Measurements from ENCODE around the gene OR7D4.
"Not testable (repeated sequence)": the region's sequence is repeated elsewhere in the genome, so short reads cannot be mapped to it uniquely, and the experiment has no call there.

OR7D4 gene

DNA sequence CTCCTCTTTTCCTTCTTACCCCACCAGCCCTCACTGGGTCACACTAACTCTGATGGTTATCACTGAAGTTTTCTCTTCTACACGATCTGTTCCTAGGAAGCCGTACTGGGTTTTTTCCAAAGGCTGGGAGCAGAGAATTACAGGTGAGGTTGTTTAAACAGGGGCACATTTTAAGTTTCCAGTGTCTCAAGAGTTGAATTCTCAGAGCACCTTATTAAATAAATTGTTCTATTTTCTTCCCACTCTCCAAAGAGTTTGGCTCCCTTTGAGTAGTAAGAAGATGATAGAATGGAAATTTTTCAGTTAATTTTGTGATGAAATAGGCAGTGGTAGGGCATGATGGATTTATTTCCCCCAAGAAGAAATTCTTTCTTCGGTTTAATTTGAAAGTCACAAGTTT lies at the start of gene OR7D4:
Gene OR7D4 (minus strand): TSS at position 101 of the 400 bp plus-strand sequence. CDS start 4,752 bp downstream, outside the sequence.
- no peak within 1 kb of the TSS for H3K4me3 ChIP-seq (replicated peaks in 1 of 2; ENCODE audit: low read depth in 2 of 2, low read length in 2 of 2)
- no peak for DNase-seq (ENCODE audit: low read depth in 2 of 2)
- TF ChIP-seq, protein P1, sequence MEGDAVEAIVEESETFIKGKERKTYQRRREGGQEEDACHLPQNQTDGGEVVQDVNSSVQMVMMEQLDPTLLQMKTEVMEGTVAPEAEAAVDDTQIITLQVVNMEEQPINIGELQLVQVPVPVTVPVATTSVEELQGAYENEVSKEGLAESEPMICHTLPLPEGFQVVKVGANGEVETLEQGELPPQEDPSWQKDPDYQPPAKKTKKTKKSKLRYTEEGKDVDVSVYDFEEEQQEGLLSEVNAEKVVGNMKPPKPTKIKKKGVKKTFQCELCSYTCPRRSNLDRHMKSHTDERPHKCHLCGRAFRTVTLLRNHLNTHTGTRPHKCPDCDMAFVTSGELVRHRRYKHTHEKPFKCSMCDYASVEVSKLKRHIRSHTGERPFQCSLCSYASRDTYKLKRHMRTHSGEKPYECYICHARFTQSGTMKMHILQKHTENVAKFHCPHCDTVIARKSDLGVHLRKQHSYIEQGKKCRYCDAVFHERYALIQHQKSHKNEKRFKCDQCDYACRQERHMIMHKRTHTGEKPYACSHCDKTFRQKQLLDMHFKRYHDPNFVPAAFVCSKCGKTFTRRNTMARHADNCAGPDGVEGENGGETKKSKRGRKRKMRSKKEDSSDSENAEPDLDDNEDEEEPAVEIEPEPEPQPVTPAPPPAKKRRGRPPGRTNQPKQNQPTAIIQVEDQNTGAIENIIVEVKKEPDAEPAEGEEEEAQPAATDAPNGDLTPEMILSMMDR (IDR thresholded peaks at IDR 0.05; ENCODE audit: low read depth, low read length): no peak

DNA sequence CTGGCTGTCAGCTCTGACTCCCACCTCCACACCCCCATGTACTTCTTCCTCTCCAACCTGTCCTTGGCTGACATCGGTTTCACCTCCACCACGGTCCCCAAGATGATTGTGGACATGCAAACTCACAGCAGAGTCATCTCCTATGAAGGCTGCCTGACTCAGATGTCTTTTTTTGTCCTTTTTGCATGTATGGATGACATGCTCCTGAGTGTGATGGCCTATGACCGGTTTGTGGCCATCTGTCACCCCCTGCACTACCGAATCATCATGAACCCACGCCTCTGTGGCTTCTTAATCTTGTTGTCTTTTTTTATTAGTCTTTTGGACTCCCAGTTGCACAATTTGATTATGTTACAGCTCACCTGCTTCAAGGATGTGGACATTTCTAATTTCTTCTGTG lies 31.8 kb upstream of the OR7D4 start:
- no peak for DNase-seq (ENCODE audit: low read depth in 2 of 2)
- H3K4me3 ChIP-seq (replicated peaks in 1 of 2; ENCODE audit: low read depth in 2 of 2, low read length in 2 of 2): no peak overlapping the region
- TF ChIP-seq, protein P1 (IDR thresholded peaks at IDR 0.05; ENCODE audit: low read depth, low read length): no peak

DNA sequence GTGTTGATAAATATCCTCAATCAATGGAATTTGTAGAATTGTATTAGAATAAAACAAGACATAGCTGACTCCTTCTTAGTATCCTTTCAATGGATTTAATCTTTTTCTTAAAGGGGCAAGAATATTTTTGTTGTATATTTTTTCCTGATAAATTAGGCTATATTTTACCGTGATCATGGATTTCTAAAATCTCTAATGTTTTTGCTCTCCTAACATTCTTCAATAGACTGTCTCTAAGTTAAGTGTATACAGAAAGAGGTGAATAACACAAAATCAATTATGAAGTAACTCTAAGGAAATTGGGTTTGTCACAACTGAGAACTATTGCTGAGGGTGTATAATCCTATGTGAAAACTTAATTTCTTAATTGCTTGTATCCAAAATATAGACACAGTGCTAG lies 31.2 kb upstream of the OR7D4 start, which contains the start of gene OR7E24:
Gene OR7E24 (plus strand): TSS at position 301 of the 400 bp plus-strand sequence. CDS start 114 bp downstream, outside the sequence.
- no peak within 1 kb of the TSS for H3K4me3 ChIP-seq (replicated peaks in 1 of 2; ENCODE audit: low read depth in 2 of 2, low read length in 2 of 2)
- TF ChIP-seq, protein P1 (IDR thresholded peaks at IDR 0.05; ENCODE audit: low read depth, low read length): no peak
- no peak for DNase-seq (ENCODE audit: low read depth in 2 of 2)

DNA sequence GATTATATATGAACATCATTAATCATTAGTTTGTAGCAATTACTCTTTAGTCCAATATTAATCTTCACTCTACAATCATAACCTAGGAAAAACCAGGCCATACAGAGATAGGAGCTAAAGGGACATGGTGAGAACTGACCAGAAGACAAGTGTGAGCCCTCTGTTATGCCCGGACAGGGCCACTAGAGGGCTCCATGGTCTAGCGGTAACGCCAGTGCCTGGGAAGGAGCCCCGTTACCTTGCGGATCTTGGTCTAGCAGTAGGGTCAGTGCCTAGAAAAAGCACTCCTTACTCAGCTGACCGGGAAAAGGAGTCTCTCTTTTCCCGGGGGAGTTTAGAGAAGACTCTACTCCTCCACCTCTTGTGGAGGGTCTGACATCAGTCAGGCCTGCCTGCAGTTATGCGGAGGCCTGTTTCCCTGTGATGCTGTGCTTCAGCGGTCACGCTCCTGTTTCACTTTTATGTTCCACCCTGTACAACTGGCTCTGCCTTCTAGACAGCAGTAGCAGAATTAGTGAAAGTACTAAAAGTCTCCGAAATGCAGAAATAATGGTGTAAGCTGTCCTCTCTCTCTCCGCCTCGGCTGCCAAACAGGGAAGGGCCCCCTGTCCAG lies 13.8 kb downstream of the OR7D4 start:
- peak; percentile 73 to 77 for DNase-seq (ENCODE audit: low read depth in 2 of 2)
- peak overlapping the region; percentile 19 to 43 for H3K4me3 ChIP-seq (replicated peaks in 1 of 2; ENCODE audit: low read depth in 2 of 2, low read length in 2 of 2)
- TF ChIP-seq, protein P1 (IDR thresholded peaks at IDR 0.05; ENCODE audit: low read depth, low read length): peak; percentile 87

DNA sequence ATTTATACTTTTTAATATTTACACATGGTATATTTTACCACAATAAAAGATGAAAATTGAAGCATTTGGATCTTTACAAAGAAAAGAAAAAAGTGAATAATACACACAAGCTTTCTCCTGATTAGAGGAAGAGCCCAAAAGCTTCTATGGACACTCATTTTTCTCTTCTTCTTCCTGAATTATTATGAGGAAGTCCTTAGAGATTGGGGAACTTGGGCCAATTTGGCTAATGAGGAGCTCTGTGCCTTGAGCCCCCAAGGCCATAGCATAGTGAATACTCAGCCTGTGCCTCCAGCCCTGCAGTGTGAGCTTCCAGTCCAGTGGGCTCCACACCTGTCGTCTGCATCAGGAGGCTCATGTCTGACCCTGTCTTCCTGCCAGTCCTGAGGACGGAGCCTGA lies 21.3 kb downstream of the OR7D4 start:
- DNase-seq (ENCODE audit: low read depth in 2 of 2); H3K4me3 ChIP-seq (replicated peaks in 1 of 2; ENCODE audit: low read depth in 2 of 2, low read length in 2 of 2): not testable (repeated sequence)

DNA sequence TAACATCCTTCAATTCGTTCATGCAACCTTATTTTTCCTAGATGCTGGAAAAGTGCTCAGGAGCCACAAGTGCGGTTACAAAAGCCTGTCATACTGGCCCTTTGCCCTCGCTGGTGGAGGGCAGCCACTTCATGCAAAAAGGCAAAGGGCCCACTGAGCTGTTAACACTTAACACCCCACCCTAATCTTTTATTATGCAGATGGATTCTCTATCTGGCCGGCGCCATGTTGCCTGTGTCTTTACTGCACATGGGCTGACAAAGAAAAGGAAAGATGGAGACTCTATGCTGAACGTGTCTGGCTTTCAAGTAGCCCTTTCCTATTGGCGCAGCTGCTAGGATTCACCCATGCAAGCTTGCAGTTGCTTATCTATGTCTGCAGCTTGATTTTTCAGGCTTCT lies 29.9 kb downstream of the OR7D4 start:
- no peak overlapping the region for H3K4me3 ChIP-seq (replicated peaks in 1 of 2; ENCODE audit: low read depth in 2 of 2, low read length in 2 of 2)
- TF ChIP-seq, protein P1 (IDR thresholded peaks at IDR 0.05; ENCODE audit: low read depth, low read length): no peak
- DNase-seq (ENCODE audit: low read depth in 2 of 2): no peak

DNA sequence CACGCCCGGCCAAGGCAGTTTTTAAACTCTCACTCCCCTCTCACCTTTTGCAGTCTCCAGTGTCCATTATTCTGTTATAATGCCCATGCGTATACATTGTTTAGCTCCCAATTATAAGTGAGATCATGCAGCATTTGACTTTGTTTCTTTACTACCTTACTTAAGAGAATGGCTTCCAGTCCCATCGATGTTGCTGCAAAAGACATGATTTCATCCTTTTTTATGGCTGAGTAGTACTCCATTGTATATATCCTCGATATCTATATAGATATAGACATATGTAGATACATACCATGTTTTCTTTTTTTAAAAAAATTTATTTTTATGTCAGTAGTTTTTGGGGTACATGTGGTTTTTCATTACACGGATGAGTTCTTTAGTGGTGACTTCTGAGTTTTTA lies 32.2 kb downstream of the OR7D4 start:
- DNase-seq (ENCODE audit: low read depth in 2 of 2): no peak
- no peak overlapping the region for H3K4me3 ChIP-seq (replicated peaks in 1 of 2; ENCODE audit: low read depth in 2 of 2, low read length in 2 of 2)
- TF ChIP-seq, protein P1 (IDR thresholded peaks at IDR 0.05; ENCODE audit: low read depth, low read length): no peak
